Measurements from ENCODE around the gene KANK2.

DNA sequence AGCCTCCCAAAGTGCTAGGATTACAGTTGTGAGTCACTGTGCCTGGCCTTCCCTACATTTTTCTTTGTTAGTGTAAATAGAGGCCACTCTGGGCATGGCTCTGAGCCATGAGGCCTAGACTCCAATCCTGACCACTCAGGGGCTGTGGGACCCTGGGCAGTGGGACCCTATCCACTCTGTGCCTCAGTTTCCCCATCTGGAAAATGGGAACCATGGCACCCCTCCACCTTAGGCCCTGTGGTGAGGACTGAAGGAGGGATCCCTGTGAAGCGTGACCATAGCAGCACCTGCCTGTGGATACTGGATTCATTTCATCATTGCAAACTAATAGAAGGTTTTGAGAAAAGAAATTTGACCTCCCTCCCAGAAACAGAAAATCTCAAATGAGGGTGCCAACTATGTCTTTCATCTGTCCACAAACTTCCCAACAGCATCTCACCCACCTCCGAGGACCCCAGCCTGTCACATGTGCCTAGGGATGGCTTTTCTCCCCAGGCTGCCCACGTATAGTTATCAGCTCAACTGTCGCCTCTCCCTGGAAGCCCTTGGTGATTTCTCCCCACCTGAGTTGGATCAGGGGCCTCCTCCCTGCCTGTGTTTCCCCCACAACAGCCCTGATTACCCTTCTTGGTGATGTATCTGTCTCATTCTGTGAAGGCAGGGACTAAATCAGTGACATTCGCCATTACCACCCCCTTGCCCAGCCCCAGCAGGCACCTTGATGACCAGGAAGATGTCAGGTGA is 47.7 kb upstream of the KANK2 start:
- TF ChIP-seq, protein P1, sequence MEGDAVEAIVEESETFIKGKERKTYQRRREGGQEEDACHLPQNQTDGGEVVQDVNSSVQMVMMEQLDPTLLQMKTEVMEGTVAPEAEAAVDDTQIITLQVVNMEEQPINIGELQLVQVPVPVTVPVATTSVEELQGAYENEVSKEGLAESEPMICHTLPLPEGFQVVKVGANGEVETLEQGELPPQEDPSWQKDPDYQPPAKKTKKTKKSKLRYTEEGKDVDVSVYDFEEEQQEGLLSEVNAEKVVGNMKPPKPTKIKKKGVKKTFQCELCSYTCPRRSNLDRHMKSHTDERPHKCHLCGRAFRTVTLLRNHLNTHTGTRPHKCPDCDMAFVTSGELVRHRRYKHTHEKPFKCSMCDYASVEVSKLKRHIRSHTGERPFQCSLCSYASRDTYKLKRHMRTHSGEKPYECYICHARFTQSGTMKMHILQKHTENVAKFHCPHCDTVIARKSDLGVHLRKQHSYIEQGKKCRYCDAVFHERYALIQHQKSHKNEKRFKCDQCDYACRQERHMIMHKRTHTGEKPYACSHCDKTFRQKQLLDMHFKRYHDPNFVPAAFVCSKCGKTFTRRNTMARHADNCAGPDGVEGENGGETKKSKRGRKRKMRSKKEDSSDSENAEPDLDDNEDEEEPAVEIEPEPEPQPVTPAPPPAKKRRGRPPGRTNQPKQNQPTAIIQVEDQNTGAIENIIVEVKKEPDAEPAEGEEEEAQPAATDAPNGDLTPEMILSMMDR (IDR thresholded peaks at IDR 0.05) = no peak
- no peak for TF ChIP-seq POLR2A (IDR thresholded peaks at IDR 0.05)
- TF ChIP-seq POLR2AphosphoS5 (IDR thresholded peaks at IDR 0.05) = no peak
- TF ChIP-seq EP300 (IDR thresholded peaks at IDR 0.05) = no peak

All from suprapubic skin (tissue), 4 donors.